GM18507 (cell line): ENCODE measurements around the gene GAL3ST1.
"Not testable (repeated sequence)": the region's sequence is repeated elsewhere in the genome, so short reads cannot be mapped to it uniquely, and the experiment has no call there.

Source experiments
- DNase-seq: peaks from one replicate; pipeline ENCODE4 v3.0.0; 2011; ENCODE audit warnings: low read depth; ENCODE audit not compliant: insufficient read length; ENCODE audit errors: extremely low spot score
- FAIRE-seq: peaks from 2 replicates; lab custom pipeline; 2011; peaks lifted over from hg19 to GRCh38; lab: Jason Lieb, UNC

GAL3ST1 gene

GRCh38 chr22:30568137-30568805 is 6.2 kb downstream of the GAL3ST1 start:
- FAIRE-seq: no peak

DNA sequence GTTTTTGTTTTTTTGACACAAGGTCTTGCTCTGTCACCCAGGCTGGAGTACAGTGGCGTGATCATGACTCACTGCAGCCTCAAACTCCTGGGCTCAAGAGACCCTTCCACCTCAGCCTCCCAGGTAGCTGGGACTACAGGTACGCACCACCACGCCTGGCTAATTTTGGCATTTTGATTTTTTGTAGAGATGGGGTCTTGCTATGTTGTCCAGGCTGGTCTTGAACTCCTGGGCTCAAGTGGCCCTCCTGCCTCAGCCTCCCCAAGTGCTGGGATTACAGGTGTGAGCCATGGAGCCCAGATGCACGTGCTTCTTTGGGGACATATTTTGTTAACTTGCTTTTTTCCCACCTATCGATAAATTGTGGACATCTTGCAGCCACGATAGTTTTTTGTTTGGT is 7.2 kb downstream of the GAL3ST1 start:
- not testable (repeated sequence) for DNase-seq, FAIRE-seq

More at GRCh38 chr22:30568137-30568805, 6.2 kb downstream of the GAL3ST1 start:
- no peak for DNase-seq

DNA sequence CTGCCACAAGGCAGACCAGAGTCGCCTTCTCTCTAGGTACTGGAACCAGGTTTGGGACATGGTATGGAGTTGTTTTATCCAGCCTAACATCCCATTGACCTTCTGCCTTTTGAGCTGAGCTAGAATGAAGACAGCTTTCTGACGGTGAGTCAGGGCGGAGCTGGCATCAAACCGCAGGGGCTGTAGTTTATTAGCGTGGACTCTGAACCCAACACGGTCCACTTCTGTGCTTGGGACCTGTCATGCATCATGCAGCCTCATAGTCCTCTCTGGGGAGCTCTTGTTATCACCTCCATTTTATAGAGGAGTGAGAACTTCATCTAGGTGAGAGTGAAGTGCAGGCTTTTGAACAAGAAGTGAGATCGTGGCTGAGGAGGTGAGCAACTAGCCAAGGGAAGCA is 8.3 kb downstream of the GAL3ST1 start:
- no peak for DNase-seq
- no peak for FAIRE-seq

DNA sequence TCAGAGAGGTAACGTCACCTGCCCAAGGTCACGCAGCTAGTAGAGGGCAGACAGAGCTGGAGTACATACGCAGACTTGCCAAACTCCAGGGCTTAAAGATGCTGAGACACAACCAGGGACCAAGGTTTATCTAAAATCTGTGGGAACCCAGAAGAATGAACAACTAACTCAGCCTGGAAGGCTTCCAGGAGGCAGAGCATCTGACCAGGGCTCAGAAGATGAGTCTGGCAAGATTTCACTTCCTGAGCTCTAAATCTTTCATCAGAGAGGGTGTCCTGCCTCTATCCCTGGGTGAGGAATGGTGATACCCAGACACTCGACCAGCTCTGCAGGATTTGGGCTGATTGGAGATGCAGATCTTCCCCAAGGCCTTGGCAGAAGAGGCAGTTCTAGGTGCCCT is 9.1 kb downstream of the GAL3ST1 start:
- DNase-seq: no peak

DNA sequence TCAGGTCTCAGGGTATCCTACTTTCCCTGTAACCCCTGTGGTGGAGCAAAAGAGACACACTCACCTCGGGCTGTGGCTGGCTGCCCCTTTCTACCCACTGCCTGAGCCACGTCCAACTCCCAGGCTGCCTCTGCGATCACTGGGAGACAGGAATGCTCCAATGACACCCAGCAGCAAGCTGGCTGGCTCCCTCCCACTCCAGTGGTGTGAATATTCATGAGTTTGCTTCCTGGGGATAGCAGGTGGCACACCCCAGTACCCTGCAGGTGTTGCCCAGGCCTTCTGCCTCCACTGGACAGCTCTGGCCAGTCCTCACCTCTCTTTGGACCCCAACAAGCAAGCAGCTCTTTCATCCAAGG is 9.7 kb downstream of the GAL3ST1 start:
- DNase-seq (no peak), FAIRE-seq (no peak)

More for the DNA sequence above, 9.1 kb downstream of the GAL3ST1 start:
- no peak for FAIRE-seq

GRCh38 chr22:30564045-30564760 is 10.3 kb downstream of the GAL3ST1 start:
- DNase-seq (no peak), FAIRE-seq (no peak)

DNA sequence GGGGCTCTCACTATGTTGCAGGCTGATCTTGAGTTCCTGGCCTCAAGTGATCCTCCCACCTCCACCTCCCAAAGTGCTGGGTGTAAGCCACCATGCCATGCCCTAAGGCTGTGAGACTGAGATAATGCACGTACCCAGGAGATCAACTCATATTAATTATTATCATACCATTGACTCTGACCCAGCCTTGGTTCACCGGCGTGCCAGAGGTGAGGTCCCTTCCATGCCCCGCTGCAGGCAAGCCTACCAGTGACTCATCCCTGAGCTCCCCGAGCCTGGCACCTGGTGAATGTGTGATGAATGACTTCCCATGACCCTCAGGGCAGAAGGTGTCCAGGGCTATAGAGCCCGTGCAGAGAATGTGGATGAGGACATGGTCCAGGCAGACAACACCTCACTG is 12.1 kb downstream of the GAL3ST1 start:
- FAIRE-seq (no peak), DNase-seq (no peak)

DNA sequence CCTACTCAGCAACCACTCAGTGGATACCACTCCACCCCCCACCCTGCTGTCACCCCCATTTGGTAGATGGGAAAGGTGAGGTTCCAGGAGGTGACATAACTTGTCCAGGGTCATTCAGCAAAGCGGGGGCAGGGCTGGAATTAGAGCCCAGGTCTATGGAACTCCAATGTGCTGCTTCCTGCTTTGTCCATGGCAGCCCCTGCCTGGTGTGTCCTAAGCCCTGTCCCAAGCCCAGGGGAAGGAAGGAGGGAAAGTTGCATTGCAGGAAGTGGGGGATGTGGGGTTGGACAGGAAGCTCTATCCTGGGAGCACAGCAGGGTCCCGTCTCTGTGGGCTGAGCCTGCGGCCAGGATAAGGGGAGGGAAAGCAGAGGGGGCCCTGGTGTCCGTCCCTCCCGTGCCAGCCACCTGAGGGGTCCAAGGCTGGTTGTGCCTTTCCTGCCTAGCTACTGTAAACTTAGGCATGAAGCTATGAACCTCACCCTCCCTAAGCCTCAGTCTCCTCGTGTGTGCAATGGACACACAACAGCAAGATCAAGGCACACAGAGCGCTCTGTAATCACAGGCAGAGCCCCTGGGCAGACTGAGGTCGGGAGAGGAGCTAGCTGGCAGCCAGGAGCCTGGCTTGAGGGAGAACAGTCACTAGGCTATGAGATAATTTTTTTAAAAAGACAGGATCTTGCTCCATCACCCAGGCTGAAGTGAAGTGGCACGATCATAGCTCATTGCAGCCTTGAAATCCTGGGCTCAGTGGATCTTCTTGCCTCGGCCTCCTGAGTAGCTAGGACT is 12.9 kb downstream of the GAL3ST1 start:
- DNase-seq (no peak), FAIRE-seq (no peak)

- not testable (repeated sequence) for DNase-seq, FAIRE-seq
Observed at GRCh38 chr22:30560643-30561202, 13.7 kb downstream of the GAL3ST1 start.

- no peak for DNase-seq
- FAIRE-seq: no peak
Observed at GRCh38 chr22:30559889-30560288, 14.6 kb downstream of the GAL3ST1 start.

- DNase-seq (no peak), FAIRE-seq (no peak)
Observed at GRCh38 chr22:30557243-30557642, 17.2 kb downstream of the GAL3ST1 start.

GRCh38 chr22:30556388-30556787 is 18.1 kb downstream of the GAL3ST1 start:
- DNase-seq (no peak), FAIRE-seq (no peak)

- no peak for FAIRE-seq
- no peak for DNase-seq
Observed at GRCh38 chr22:30555282-30556210, 18.9 kb downstream of the GAL3ST1 start.

GRCh38 chr22:30553971-30554370 is 20.5 kb downstream of the GAL3ST1 start:
- DNase-seq (no peak), FAIRE-seq (no peak)

DNA sequence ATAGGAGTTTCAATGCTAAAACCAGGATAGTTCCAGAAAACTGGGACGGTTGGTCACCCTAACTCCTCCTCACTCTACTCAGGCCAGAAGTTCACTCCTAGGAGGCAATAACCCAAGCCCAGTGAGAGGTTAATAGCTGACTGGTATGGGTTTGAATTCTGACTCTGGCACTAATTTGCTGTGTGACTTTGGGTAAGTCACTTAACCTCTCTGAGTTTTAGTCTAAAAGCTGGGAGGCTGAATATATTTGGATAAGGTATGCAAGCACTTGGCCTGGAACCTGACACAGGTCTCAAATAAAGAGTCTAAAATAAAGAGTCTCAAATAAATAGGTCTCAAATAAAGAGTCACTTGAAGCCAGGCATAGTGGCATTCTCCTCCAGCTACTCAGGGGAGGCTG is 21.7 kb downstream of the GAL3ST1 start:
- DNase-seq (no peak), FAIRE-seq (no peak)

DNA sequence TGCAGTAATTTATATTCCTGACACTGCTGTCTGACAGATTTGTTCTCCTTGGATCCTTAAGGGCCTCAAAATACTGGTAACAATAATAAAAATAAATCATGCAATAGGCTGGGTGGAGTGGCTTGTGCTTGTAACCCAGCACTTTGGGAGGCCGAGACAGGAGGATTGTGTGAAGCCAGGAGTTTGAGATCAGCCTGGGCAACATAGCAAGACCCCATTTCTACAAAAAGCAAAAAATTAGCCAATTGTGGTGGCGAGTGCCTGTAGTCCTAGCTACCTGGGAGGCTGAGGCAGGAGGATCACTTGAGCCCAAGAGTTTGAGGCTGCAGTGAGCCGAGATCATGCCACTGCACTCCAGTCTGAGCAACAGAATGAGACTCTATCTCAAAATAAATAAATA is 22.7 kb downstream of the GAL3ST1 start:
- not testable (repeated sequence) for FAIRE-seq, DNase-seq

DNA sequence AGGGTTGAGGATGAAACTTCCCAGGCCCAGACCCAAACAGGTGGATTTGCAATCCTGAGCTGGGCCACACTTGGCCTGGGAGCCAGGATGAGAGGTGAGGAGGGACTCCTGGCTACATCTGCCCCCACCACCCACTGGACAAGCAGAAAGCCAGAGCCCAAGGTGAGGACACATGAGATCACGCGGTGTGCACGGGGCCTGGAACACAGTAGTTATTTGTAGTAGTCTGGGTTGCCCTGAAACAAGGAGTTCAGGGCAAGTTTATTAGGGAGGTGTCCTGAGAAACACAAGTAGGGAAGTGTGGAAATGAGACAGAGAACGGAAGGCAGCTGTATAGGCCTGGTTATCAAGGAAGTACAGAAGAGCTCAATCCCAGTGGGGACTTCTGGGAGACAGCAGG is 27.3 kb downstream of the GAL3ST1 start:
- FAIRE-seq: no peak

GRCh38 chr22:30546616-30547015 is 27.8 kb downstream of the GAL3ST1 start, which contains the start of gene SEC14L6:
TSS of gene SEC14L6 (minus strand) at chr22:30546741. CDS start at chr22:30546682, 59 bp downstream.
- DNase-seq (no peak), FAIRE-seq (no peak)

More for the DNA sequence above, 27.3 kb downstream of the GAL3ST1 start:
- no peak for DNase-seq

- no peak for FAIRE-seq
Observed at GRCh38 chr22:30542811-30543188, 31.7 kb downstream of the GAL3ST1 start.

More at GRCh38 chr22:30542811-30543188, 31.7 kb downstream of the GAL3ST1 start:
- DNase-seq: no peak
